Transverse colon (tissue), 4 donors: Measurements from ENCODE around the gene PALMD. TPM values are rescaled to one million over a fixed set of nuclear protein-coding genes. Genes with fewer than 3 reads are reported as not detected.

Source experiments
- DNase-seq: peaks from one replicate; pipeline ENCODE4 v3.0.0-alpha.2; 2019
- H3K27ac ChIP-seq, 4 donors: fragments of 200-600 bp; sonication (generic); 2 replicates each; pipeline ENCODE4 v1.5.1; 2016 to 2018; ENCODE audit warnings: inconsistent platforms in 4 of 4
- H3K27me3 ChIP-seq: fragments of 200-600 bp; sonication (generic); 2 replicates; pipeline ENCODE4 v1.5.1; 2017; ENCODE audit warnings: inconsistent platforms
- H3K36me3 ChIP-seq, 4 donors: fragments of 200-600 bp; sonication (generic); 2 replicates each; pipeline ENCODE4 v1.5.1; 2017 to 2019; ENCODE audit warnings: inconsistent platforms in 4 of 4
- H3K4me1 ChIP-seq, 4 donors: fragments of 200-600 bp; sonication (generic); 2 replicates each; pipeline ENCODE4 v1.5.1; 2017 to 2020; ENCODE audit warnings: inconsistent platforms in 4 of 4
- H3K4me3 ChIP-seq, 4 donors: fragments of 200-600 bp; sonication (generic); 1 replicate in 1 of 4; 2 replicates in 3 of 4; pipeline versions ENCODE4 v1.5.1 to v1.6.1; 2017 to 2019; ENCODE audit warnings: inconsistent platforms in 4 of 4
- H3K9me3 ChIP-seq, 2 donors: fragments of 200-600 bp; sonication (generic); 2 replicates each; pipeline ENCODE4 v1.5.1; 2017 to 2019; ENCODE audit warnings: inconsistent platforms in 2 of 2
- EP300 ChIP-seq: sonication (generic); formaldehyde crosslinking; IDR thresholded peaks from one replicate; pipeline ENCODE4 v1.6.1; 2017; ENCODE audit warnings: antibody characterized with exemption, low read depth
- POLR2A ChIP-seq: fragments of 450-650 bp; IDR thresholded peaks from one replicate; pipeline ENCODE4 v1.6.1; 2016; ENCODE audit warnings: antibody characterized with exemption, mild to moderate bottlenecking, moderate library complexity
- POLR2AphosphoS5 ChIP-seq, 3 donors: sonication (generic); formaldehyde crosslinking; IDR thresholded peaks; one replicate each; pipeline ENCODE4 v1.6.1; 2016; ENCODE audit warnings: antibody characterized with exemption in 3 of 3
- WGBS, 2 donors: methylation state at CpG; one replicate each; pipeline ENCODE4 v1.1.5; 2018; ENCODE audit warnings: low coverage in 1 of 2; 5-methylcytosine and 5-hydroxymethylcytosine counted together
- in situ Hi-C, 4 donors: fragments of 200-750 bp; cut with MboI; loops; one replicate each; pipeline versions ENCODE4 v1.15.0 to v1.15.1; 2017; ENCODE audit warnings: low sequenced_read_pairs in 3 of 4, low pct_ligation_motif_present in 1 of 4, low pct_unique_long_range_greater_than_20kb in 1 of 4
- intact Hi-C: fragments of 100-400 bp; cut with DNase I; formaldehyde crosslinking; loops from one replicate; pipeline ENCODE4 v1.15.1; 2023; ENCODE audit warnings: low total_unique reads
- total RNA-seq, 4 donors: library from RNA; depleted of rRNA; stranded (reverse); fragments of >200 nt; gene quantifications; one replicate each; pipeline ENCODE4 v1.1.0, GENCODE V29; 2016
- TF ChIP-seq, protein P1 (sequence below), 5 experiments: fragments of 200-600 bp in 3 of 5; fragments of 450-650 bp in 2 of 5; sonication (generic) in 3 of 5; IDR thresholded peaks; 1 replicate in 2 of 5; 2 replicates in 3 of 5; pipeline ENCODE4 v1.5.1; 2016 to 2017; ENCODE audit warnings: antibody characterized with exemption in 5 of 5, inconsistent platforms in 3 of 5, mild to moderate bottlenecking in 2 of 5, moderate library complexity in 1 of 5

PALMD gene
- total RNA-seq, 4 donors from 2014 or later = 1.9 to 4.4 (median 2.9) TPM

DNA sequence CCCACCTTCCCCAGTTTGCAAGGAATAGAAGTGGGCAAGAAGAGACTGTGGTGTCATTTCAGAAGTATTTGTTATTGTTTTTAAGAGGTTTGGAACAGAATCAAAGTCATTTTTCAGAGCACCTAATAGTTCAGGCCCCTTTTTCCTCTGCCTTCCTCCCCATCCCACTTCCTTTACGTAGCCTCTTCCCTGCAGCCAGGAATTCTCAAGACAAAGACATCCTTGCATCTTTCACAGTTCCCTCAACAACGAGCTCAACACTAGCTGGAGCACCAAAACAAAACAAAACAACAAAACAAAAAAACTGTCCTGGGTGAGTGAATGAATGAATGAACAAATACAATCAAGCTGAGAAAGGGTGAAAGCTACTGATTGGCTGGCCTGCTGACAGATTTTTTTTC, 7.0 kb downstream of the PALMD start:
- in situ Hi-C loops (no loop called here), intact Hi-C loops (no loop called here)
- no peaks in the 10 kb centered on the region for H3K36me3 ChIP-seq
- no peak overlapping the region for H3K27ac ChIP-seq
- H3K9me3 ChIP-seq = no peaks in the 10 kb centered on the region
- H3K27me3 ChIP-seq = no peaks in the 10 kb centered on the region
- H3K4me1 ChIP-seq = no peaks in the 10 kb centered on the region
- TF ChIP-seq POLR2AphosphoS5 (IDR thresholded peaks at IDR 0.05) (no peak), POLR2A (no peak), EP300 (no peak)
- TF ChIP-seq, protein P1, sequence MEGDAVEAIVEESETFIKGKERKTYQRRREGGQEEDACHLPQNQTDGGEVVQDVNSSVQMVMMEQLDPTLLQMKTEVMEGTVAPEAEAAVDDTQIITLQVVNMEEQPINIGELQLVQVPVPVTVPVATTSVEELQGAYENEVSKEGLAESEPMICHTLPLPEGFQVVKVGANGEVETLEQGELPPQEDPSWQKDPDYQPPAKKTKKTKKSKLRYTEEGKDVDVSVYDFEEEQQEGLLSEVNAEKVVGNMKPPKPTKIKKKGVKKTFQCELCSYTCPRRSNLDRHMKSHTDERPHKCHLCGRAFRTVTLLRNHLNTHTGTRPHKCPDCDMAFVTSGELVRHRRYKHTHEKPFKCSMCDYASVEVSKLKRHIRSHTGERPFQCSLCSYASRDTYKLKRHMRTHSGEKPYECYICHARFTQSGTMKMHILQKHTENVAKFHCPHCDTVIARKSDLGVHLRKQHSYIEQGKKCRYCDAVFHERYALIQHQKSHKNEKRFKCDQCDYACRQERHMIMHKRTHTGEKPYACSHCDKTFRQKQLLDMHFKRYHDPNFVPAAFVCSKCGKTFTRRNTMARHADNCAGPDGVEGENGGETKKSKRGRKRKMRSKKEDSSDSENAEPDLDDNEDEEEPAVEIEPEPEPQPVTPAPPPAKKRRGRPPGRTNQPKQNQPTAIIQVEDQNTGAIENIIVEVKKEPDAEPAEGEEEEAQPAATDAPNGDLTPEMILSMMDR (IDR thresholded peaks at IDR 0.05) = no peak
- DNase-seq = no peak
- no peak overlapping the region for H3K4me3 ChIP-seq
- 40 to 67% methylated on average over 2 of the region's 2 CpGs for WGBS, 2 donors

DNA sequence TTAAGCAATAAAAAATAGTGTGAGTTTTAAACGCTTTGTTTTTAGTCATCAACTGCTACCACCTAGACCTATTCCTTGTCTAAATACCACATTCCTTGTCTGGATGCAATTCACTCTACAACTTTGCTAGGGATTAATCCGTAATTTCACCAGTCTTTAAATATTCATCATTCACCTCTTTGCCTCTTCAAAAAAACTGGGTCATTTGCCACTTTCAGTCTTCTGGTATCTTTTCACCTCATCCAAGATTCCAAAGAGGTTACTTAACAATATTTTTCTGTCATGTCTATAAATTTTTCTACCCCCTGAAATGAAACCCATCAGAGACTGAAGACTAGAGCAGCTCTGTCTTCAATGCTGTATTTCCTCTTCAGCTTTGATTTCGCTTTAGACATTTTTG, 9.5 kb downstream of the PALMD start:
- no peak overlapping the region for H3K27ac ChIP-seq
- no peaks in the 10 kb centered on the region for H3K9me3 ChIP-seq
- TF ChIP-seq, protein P1 (IDR thresholded peaks at IDR 0.05) = no peak
- TF ChIP-seq POLR2A (no peak), EP300 (no peak)
- H3K4me1 ChIP-seq = no peaks in the 10 kb centered on the region
- in situ Hi-C loops = no loop called here
- WGBS, 2 donors = 87 to 93% methylated on average over 3 of the region's 3 CpGs
- no peaks in the 10 kb centered on the region for H3K27me3 ChIP-seq
- DNase-seq = no peak
- H3K36me3 ChIP-seq = no peaks in the 10 kb centered on the region
- no peak overlapping the region for H3K4me3 ChIP-seq
- intact Hi-C loops = no loop called here

DNA sequence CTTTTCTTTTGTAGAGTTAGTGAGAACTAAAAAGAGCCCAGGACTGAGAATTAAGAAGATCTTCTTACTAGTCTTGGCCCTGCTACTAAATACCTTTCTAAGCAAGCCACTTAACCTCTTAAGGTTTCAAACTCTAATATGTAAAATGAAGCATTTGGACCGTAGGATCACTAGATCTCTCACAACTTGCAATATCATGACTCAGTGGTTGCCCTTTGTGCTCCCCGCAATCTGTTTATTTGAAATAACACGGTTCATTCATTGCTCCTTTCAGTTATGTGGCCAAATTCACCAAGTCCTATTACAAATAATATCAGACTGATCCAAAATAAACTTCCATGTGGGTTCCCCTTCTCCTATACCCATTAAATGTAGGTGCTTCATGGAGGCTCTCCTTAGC, 10.8 kb downstream of the PALMD start:
- in situ Hi-C loops (no loop called here), intact Hi-C loops (no loop called here)
- Histone ChIP-seq H3K36me3 (no peaks in the 10 kb centered on the region), H3K27ac (no peak overlapping the region), H3K9me3 (no peaks in the 10 kb centered on the region), H3K4me1 (no peaks in the 10 kb centered on the region), H3K4me3 (no peak overlapping the region), H3K27me3 (no peaks in the 10 kb centered on the region)
- TF ChIP-seq POLR2A (no peak), POLR2AphosphoS5 (IDR thresholded peaks at IDR 0.05) (no peak), EP300 (no peak)
- TF ChIP-seq, protein P1 (IDR thresholded peaks at IDR 0.05) = no peak
- 72 to 82% methylated on average over 3 of the region's 3 CpGs for WGBS, 2 donors
- no peak for DNase-seq

DNA sequence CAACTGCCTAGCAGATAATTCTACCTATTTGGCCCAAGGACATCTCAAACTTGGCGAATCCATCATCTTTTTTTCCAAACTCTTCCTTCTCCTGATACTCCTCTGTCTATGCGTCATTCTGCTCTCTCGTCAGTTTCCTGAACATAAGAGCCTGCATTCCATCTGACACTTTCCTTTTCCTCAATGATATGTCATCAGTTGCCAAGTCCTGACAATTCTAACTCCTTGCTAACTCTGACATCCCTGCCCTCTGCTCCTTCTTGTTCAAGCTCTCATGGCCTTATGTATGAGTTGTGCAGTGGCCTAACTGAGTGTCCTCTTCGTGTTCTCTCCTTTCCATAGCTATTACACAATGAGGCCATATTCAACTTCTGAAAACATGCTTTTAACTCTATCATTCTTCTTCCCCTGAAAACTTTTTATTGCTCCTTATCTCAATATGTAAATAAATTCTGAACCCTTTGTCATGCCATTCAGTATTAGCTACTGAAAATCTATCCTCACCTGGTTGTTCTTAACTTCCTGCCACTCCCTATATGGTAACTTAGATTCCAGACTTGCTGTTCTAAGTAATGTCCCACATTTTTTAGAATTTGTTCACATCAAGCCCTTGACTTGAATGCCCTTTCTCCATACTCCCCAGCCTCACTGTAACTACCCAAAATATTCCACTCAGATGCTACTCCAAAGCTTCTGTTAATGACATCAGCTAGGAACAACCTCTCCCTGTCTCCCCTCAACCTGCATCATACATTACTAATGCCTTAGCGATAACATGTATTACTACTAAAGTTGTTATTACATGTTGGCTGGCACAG, 11.5 kb downstream of the PALMD start:
- H3K27ac ChIP-seq = no peak overlapping the region
- no peaks in the 10 kb centered on the region for H3K9me3 ChIP-seq
- intact Hi-C loops = no loop called here
- DNase-seq = no peak
- no peak overlapping the region for H3K4me3 ChIP-seq
- whole genome bisulfite sequencing, 2 donors = 72 to 76% methylated on average over 3 to 5 of the region's 5 CpGs
- TF ChIP-seq POLR2AphosphoS5 (IDR thresholded peaks at IDR 0.05) = no peak
- no peak for TF ChIP-seq EP300
- TF ChIP-seq, protein P1 (IDR thresholded peaks at IDR 0.05) = no peak
- TF ChIP-seq POLR2A = no peak
- in situ Hi-C loops = no loop called here
- peaks cover 0 to 6% (median 0%) of the 10 kb centered on the region in 4 donors for H3K4me1 ChIP-seq
- no peaks in the 10 kb centered on the region for H3K36me3 ChIP-seq
- no peaks in the 10 kb centered on the region for H3K27me3 ChIP-seq
